ENCODE data around the gene CXorf58. TPM values are rescaled to one million over a fixed set of nuclear protein-coding genes. Genes with fewer than 3 reads are reported as not detected.
A peak's percentile ranks its signal among the peaks of the same experiment; 100 is the strongest.

The CXorf58 gene
- total RNA-seq, 1 experiment from 2014 or later: not detected

DNA sequence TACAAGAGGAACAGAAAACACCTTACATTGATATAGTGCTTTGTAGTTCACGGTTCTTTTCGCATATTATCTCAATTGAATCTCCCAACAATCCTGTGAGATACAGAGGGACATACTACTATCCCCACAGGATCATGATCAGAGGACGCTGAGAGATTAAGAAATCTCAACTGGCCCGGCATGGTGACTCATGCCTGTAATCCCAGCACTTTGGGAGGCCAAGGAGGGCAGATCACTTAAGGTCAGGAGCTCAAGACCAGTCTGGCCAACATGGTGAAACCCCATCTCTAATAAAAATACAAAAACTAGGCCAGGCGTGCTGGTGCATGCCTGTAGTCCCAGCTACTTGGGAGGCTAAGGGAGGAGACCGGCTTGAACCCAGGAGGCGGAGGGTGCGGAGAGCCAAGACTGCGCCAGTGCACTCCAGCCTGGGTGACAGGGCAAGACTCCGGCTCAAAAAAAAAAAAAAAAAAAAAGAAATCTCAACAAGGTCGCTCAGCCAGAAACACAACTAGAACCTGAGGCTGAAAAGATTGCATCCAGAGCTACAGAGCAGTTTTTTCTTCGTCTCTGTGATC lies 7.5 kb upstream of the CXorf58 start:
- DNase-seq (ENCODE audit: low read depth): peak; percentile 59

DNA sequence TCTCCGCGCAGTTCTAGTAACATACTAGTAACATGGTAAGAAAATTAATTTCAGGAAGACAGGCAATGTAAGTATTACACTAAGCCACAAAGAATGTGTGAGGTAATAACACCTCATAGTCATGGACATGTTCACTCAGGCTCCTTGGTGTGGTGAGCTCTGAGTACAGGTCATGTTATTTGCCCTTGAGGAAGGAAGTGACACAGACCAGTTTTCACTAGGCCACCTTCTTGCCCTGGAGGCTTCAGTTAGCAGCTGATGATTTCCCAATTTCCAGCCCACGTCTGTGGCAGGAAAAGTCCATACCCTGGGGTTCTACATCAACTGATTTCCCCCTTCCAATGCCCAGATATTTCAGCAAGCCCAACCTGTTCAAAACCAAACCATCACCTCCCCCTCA lies 6.7 kb upstream of the CXorf58 start:
- peak; percentile 91 for DNase-seq (ENCODE audit: low read depth)

DNA sequence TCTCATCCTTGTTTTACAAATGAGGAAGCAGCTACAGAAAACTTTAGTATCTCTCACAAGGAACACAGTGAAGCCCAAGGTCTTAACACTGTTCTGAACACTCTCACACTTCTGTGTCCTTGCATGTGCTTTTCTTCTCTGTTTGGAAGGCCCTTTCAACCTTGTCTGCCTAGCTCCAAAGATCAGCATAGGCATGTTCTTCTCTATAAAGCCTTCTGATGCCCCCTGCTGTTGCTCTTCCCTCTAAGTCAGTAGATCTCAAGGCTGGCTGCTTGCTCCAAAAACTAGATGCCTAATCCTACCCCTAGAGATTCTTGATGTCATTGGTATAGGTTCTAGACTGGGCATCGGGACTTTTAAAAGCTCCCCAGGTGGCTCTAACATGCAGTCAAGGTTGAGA lies 6.0 kb upstream of the CXorf58 start:
- DNase-seq (ENCODE audit: low read depth): peak; percentile 84

DNA sequence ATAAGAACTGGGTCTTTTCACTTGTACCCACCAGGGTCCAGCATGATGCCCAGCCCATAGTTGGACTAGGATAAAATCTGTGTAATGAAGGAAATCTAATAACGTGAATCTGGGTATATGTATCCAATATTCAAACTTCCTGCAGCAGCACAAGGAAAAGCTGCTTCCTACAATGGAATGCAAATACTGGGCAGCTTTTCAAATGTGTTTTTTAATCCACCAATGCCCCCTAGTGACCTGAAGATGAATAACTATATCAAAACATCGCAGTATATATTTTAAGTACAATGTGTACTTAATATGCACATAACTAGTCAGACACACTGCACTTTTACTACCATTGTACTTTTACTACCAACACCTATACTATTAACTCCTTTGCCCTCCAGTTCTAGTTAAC lies 5.4 kb upstream of the CXorf58 start:
- peak; percentile 65 for DNase-seq (ENCODE audit: low read depth)

DNA sequence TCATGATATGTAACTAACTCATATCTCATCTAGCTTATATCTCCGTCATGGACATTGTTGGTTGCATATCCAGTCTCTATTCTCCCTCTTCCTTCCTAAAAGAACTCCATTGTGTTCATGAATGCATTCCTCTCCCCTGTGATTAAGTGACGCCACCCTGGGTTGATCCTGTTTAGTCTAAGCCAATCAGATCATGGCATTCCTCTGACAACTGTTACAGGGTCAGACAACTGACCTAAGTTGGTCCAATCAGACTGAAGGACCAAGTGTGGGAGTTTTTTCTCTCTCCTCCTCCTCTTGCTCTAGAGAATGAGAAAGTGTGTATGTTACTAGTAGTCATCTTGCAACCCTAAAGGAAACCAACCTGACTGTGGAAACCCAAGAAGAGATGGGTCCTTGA lies 3.7 kb upstream of the CXorf58 start:
- DNase-seq (ENCODE audit: low read depth): peak; percentile 60

DNA sequence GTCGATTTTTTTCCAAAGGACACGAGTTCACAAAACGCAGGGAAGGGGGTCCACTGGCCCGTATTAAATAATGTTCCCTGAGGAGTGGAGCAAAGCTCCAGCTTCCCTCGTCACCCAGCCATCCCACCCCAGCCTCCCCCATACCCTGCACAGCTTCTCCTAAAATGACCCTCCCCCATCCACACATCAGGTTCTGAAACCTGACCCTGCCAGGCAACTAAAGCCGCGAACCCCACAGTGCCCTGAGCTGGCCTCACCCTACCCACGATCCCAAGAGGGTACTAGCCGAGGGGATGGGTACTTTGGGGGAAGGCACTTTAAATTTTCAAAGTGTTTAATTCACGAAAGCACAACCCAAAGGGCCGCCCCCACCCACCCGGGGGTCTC lies 702 bp upstream of the CXorf58 start:
- DNase-seq (ENCODE audit: low read depth): no peak

DNA sequence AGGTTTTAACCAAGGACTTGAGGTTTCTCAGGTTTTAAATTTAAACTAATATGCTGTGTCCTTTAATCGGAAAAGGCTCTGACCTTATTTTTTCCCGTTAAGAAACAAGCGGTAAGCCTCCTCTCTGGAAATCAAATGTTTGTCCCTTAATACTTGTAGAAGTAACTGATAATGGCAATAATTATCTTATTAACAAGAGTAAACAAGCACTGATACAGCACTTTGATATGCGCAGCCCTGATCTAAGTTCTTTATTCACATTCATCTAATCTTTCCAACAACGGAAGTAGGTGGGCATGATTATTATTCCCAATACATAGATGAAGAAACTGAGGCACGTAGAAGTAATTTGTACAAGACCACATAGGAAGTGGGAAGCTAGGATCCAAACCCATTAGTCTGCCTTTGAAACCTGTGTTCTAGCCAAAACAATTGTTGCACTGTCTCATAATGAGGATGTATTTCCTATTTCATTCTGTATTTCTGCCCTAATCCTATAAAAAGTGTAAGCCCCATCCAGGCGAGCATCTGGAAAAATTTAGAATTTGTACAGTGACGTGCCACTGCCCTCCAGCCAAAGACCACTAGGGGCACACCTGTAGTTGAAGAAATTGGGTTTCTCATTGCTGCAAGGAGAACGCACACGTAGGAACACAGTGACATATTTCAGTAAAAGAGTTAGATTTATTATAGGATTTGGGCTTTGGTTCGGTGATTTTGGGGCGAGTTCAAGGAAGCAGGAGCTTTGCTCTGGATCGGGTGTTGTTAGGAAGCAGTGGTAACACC lies 606 bp downstream of the CXorf58 start:
- no peak for DNase-seq (ENCODE audit: low read depth)

DNA sequence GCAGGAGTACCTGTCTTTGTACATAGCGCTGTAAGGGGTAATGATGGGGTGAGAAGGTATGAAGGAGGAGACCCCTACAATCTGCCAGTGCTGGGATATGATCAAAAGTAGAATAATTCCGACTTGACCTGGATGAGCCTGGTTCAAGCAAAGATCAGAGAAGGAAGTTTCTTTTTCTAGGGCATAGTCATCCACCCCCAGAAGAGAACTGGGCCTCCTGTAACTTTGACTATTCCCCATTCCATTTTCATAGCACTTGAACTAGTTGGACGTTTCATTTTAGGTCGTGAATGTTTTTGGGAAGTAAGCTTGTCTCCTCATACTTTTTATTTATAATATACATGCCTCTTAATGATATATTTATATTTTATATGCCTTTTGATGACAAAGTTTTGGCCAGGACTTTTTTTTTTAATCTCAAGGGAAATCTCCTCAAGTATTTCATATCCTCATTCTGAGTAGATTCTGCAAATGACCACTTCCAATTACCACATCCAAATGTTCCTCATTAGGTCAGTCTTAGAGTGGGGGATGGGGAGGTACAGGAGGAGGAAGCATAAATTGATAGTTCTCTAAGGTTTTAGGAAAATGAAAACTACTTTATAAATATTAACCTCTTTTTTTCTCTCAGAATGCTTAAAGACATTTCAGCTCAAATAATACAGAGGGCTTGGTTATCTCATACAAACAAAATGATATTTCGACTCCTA lies 3.5 kb downstream of the CXorf58 start:
- no peak for DNase-seq (ENCODE audit: low read depth)

DNA sequence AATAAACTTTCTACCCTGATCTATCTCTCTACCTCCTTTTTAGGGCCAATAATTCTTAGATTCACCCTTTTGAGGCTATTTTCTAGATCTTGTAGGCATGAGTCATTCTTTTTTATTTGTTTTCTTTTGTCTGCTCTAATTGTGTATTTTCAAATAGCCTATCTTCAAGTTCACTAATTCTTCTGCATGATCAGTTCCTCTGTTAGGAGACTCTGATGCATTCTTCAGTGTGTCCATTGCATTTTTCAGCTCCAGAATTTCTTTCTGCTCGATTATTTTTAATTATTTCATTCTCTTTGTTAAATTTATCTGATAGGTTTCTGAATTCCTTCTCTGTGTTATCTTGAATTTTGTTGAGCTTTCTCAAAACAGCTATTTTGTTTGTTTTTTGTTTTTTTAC lies 11.3 kb downstream of the CXorf58 start:
- no peak for DNase-seq (ENCODE audit: low read depth)

DNA sequence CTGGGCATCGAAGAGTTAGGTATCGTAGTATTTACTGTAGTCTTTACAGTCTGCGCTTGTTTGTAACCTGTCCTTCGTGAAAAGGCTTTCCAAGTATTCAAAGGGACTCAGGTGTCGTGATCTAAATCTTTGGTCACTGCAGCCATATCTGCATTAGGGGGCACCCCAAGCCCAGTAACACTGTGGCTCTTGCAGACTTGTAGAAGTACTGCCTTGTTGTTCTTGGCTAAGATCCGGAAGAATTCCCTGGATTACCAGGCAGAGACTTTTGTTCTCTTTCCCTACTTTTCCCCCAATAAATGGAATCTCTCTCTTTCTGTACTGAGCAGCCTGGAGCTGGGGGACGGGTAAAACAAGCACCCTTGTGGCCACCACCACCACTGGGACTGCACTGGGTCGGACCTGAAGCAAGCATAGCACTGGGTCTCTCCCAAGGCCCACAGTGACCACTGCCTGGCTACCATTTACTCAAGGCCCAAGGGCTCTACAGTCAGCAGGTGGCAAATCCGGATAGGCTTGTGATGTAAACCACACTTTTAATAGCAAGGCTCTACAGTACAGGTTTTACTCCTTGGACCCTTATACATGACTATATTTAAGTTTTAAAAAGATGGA lies 12.0 kb downstream of the CXorf58 start:
- no peak for DNase-seq (ENCODE audit: low read depth)

DNA sequence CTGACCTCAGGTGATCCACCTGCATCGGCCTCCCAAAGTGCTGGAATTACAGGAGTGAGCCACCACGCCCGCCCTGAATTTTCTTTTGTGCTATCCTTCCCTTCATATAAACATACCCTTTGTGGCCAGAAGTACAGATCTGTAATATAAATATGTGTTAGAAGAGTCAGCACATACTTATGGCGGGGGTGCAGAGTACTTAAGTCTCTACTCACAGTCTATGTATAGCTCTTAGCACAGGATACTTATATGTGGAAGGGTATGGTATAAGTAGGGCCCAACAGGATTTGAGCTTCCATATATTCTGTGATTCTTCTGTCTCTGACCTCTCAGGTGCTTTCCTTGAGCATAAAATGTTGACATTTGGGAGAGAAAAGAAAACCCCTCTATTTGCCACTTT lies 18.2 kb downstream of the CXorf58 start:
- no peak for DNase-seq (ENCODE audit: low read depth)

DNA sequence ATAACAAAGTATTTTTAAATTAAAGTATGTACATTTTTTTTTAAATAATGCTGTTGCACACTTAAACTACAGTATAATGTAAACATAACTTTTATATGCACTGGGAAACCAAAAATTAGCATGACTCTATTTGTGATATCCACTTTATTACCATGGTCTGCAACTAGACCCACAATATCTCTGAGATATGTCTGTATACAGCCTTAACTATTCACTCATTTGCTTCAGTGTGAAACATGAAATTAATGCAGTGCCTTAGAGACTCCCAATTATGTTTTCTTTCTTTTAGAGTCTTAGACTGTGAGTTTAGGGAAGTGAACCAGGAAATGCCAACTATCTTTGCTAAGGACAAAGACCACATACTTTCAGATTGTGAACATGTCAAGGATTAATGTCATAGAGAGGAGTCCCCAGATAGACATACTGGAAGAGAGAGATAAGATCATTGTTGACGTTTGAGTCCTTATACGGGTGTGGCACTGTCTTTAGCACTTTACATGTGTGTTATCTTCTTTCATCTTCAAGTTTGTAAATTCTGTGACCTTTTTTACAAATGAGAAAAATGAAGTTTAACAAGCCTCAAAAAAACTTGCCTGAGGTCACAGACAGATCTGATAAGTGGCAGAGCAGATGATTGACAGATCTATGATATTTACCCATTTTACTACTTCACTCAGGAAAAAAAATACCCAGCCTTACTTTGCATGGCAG lies 23.2 kb downstream of the CXorf58 start:
- no peak for DNase-seq (ENCODE audit: low read depth)

DNA sequence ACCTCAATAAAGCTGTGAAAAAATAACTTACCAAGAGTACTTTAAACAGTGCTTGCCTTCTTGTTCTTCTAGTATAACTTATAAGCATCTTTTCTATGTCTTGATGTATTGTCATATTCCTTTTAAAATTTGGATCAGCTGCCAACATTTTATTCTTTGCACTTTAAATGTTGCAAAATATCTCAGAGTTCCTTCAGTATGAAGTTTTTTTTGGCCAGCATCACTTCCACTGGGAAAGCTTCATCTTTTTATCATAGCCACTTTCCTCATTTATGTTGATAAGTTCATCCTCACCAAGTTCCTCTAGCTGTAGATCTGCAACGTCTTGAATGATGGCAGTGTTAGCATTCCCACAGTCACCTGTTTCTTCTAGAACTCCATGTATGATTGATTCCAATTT lies 24.2 kb downstream of the CXorf58 start:
- no peak for DNase-seq (ENCODE audit: low read depth)

DNA sequence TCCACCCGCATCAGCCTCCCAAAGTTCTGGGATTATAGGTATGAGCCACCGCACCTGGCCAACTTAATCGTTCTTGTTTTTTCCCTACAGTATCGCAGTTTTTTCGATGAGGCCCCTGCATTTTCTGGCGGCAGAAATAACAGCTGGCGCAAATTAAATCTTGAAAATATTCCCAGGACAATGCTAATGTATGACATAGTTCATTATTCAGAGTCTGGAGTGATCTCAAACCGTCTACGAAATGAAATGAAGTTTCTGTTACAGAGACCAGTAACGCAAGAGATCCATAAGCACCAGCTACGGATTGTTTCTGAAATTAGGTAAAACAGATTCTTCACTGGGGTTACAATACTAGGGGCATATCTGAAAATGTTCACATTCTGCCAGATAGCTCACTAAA lies 27.3 kb downstream of the CXorf58 start:
- no peak for DNase-seq (ENCODE audit: low read depth)

DNA sequence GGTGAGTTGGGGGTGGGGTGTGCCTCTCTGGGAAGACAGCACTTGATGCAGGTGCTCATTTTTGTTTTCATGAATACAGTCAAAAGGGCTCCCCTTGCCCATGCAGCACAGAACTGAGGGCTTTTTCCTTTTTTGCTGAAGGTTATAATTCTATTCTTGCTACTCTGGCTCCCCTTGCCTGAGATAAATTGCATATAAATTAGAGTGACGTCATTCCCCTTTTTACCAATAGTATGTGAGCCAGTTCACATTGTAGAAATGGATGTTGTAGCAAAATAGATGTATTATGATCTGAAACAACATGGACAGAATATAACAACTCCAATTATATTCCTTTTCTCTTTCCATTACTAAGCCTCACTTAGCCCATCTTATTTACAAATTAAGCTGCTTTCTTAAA lies 28.4 kb downstream of the CXorf58 start:
- no peak for DNase-seq (ENCODE audit: low read depth)

DNA sequence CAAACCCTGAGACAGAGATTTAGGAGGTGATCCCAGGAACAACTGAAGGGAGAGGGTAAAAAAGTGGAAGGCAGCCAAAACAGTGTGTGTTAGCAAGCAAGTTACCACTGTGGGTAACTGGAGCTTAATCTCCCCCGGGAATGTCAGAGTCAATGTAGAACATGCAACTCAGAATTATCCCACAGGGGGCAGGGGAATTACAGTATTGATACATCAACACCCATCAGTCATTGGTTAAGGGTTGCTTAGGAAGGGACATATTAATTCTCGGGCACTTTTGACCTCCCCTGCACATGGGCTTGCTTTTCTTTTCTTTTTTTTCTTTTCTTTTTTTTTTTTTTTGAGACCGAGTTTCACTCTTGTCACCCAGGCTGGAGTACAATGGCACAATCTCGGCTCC lies 29.3 kb downstream of the CXorf58 start:
- DNase-seq (ENCODE audit: low read depth): no peak

DNA sequence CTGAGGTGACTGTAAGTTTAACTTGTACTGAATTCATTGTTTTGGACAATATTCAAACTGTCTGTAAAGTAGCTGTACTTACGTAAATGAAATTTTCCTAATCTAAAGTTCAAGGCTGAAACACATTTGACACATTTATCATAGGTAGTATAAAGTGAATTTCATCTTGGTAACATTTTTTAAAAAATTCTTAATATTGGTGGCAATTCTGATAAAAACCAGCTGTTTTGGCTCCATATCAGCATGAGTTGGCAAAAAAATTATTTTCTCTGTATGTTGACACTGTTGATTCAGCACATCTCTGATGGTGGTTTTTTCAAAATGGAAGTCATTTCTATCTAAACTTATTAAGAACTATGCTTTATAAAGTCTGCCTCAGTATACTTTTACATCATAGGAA lies 30.9 kb downstream of the CXorf58 start:
- DNase-seq (ENCODE audit: low read depth): no peak

DNA sequence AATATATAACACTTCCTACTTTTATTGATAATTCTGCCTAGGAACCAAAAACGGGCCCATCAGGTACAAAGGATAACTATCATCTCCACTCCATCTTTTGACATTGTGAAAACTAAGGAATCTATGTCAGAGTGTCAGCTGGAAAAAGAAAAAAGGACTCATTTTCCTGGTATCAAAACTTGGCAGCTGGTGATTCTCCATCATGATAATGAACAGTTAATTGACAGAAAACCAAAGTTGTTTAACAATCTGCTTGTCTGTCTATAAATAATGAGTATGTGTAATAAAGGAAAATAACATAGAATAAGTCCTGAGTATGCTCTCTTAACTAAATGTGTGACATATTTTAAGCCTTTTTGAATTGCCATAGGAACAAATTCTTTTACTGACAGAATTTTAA lies 31.4 kb downstream of the CXorf58 start:
- DNase-seq (ENCODE audit: low read depth): no peak

DNA sequence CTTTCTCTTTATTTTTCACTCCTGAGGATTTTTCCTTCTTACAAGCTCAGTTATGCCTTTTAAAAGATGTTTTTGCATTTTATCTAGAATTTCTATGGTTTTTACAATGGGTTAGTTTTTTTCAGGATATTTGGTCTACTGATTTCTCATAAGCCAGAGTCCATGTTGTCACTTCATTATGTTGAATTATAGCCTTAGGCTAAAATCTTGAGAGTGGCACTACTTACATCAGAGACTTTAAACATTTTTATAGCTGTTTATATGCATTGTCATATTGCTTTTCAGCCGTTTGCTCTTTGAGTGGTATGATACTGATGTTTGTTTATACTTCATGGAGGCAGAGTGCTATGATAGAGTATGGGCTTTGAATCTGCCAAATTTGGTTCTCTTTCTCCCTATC lies 36.4 kb downstream of the CXorf58 start:
- DNase-seq (ENCODE audit: low read depth): no peak

DNA sequence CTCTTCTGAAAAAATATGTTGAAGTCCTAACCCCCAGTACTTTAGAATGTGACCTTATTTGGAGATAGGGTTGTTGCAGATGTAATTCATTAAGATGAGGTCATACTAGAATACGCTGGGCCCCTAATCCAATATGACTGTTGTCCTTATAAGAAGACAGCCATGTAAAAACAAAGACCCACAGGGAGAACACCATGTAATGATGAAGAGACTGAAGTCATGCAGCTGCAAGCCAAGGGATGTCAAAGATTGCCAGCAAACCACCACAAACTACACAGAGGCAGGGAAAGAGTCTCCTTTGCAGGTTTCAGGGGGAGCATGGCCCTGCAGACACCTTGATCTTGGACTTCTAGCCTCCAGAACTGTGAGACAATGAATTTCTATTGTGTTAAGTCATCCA lies 37.4 kb downstream of the CXorf58 start:
- no peak for DNase-seq (ENCODE audit: low read depth)

DNA sequence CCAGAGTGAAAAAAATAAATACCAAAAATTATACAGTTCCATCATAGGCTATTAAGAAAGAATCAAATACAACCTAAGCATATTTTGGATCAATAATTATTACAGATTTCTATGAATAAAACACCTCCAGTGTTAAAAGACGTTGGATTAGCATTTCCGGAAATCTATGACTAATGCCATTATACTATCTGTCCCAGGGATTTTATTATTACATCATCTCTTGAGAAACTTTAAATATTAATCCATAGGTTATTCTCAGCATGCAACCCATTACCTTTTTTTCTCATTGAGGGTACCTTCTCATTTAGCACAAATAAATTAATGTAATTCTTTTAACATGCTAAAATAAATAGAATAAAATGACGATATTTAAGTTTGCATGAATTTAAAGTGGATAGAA lies 44.6 kb downstream of the CXorf58 start:
- DNase-seq (ENCODE audit: low read depth): no peak

Measured in RPMI7951 (cell line).